ENCODE results near the gene MCRS1. TPM values are rescaled to one million over a fixed set of nuclear protein-coding genes. Genes with fewer than 3 reads are reported as not detected.
A peak's percentile ranks its signal among the peaks of the same experiment; 100 is the strongest.

MCRS1 gene
- total RNA-seq, 2 donors from 2014 or later = 46.6 TPM

GRCh38 chr12:49539406-49540228, 28.3 kb downstream of the MCRS1 start:
- no peak for DNase-seq (ENCODE audit: low spot score)
- no peak for TF ChIP-seq CTCF (IDR thresholded peaks at IDR 0.05)
- Histone ChIP-seq H3K27ac (no peak overlapping the region), H3K36me3 (no peaks in the 10 kb centered on the region), H3K27me3 (replicated peaks; ENCODE audit: insufficient read depth) (peaks cover 9% of the 10 kb centered on the region), H3K4me3 (no peak overlapping the region), H3K9me3 (no peaks in the 10 kb centered on the region), H3K4me1 (ENCODE audit: control insufficient read depth in 1 of 2, low read depth in 2 of 2) (peaks cover 9 to 16% of the 10 kb centered on the region in 2 donors)
- ATAC-seq (ENCODE audit: insufficient number of reproducible peaks, low FRiP score, low read depth) = no peak

- DNase-seq (ENCODE audit: low spot score) (peak; percentile 27), ATAC-seq (ENCODE audit: insufficient number of reproducible peaks, low FRiP score, low read depth) (no peak)
- Histone ChIP-seq H3K36me3 (no peaks in the 10 kb centered on the region), H3K9me3 (no peaks in the 10 kb centered on the region), H3K4me1 (ENCODE audit: control insufficient read depth in 1 of 2, low read depth in 2 of 2) (peaks cover 9 to 16% of the 10 kb centered on the region in 2 donors), H3K27ac (no peak within 1 kb of the TSS), H3K27me3 (replicated peaks; ENCODE audit: insufficient read depth) (peaks cover 9% of the 10 kb centered on the region), H3K4me3 (peak within 1 kb of the TSS; percentile 73)
- TF ChIP-seq CTCF (IDR thresholded peaks at IDR 0.05) = no peak
These were observed 29.2 kb downstream of the MCRS1 start, which contains the start of gene KCNH3 for GRCh38 chr12:49538510-49539403. TSS of gene KCNH3 (plus strand) at chr12:49539030. CDS start at chr12:49539417, 387 bp downstream.

GRCh38 chr12:49537752-49538509, 30.0 kb downstream of the MCRS1 start:
- H3K9me3 ChIP-seq = no peaks in the 10 kb centered on the region
- no peaks in the 10 kb centered on the region for H3K36me3 ChIP-seq
- no peak for TF ChIP-seq CTCF (IDR thresholded peaks at IDR 0.05)
- peak overlapping the region; percentile 73 for H3K4me3 ChIP-seq
- H3K4me1 ChIP-seq (ENCODE audit: control insufficient read depth in 1 of 2, low read depth in 2 of 2) = peaks cover 9 to 16% of the 10 kb centered on the region in 2 donors
- no peak for DNase-seq (ENCODE audit: low spot score)
- no peak for ATAC-seq (ENCODE audit: insufficient number of reproducible peaks, low FRiP score, low read depth)
- peaks cover 9% of the 10 kb centered on the region for H3K27me3 ChIP-seq (replicated peaks; ENCODE audit: insufficient read depth)
- H3K27ac ChIP-seq = no peak overlapping the region

GRCh38 chr12:49537231-49537751, 30.7 kb downstream of the MCRS1 start:
- Histone ChIP-seq H3K4me3 (peak overlapping the region; percentile 73), H3K27ac (no peak overlapping the region), H3K9me3 (no peaks in the 10 kb centered on the region), H3K27me3 (replicated peaks; ENCODE audit: insufficient read depth) (peaks cover 9% of the 10 kb centered on the region), H3K36me3 (no peaks in the 10 kb centered on the region), H3K4me1 (ENCODE audit: control insufficient read depth in 1 of 2, low read depth in 2 of 2) (peaks cover 9 to 16% of the 10 kb centered on the region in 2 donors)
- no peak for ATAC-seq (ENCODE audit: insufficient number of reproducible peaks, low FRiP score, low read depth)
- no peak for TF ChIP-seq CTCF (IDR thresholded peaks at IDR 0.05)
- no peak for DNase-seq (ENCODE audit: low spot score)
